Loucy (cell line): ENCODE data around the gene PGLYRP1.

Experiments
- H2AFZ ChIP-seq: fragments of 200-600 bp; sonication (generic); 2 replicates; pipeline ENCODE4 v1.6.0; 2016; ENCODE audit warnings: antibody characterized with exemption, mild to moderate bottlenecking, low read length, moderate library complexity
- H3F3A ChIP-seq: fragments of 200-600 bp; 2 replicates; pipeline ENCODE4 v1.6.0; 2016; ENCODE audit warnings: antibody characterized with exemption, low read depth, mild to moderate bottlenecking
- H3K27me3 ChIP-seq: fragments of 200-600 bp; sonication (generic); 2 replicates; pipeline ENCODE4 v1.6.1; 2014; ENCODE audit warnings: low read length, mild to moderate bottlenecking; ENCODE audit not compliant: insufficient read depth, poor library complexity, severe bottlenecking
- H3K36me3 ChIP-seq: fragments of 200-600 bp; sonication (generic); 2 replicates; pipeline ENCODE4 v1.6.1; 2016; ENCODE audit warnings: low read length; ENCODE audit not compliant: insufficient read depth
- H3K4me1 ChIP-seq: fragments of 200-600 bp; sonication (generic); 2 replicates; pipeline ENCODE4 v1.5.1; 2014; ENCODE audit warnings: low read length, mild to moderate bottlenecking; ENCODE audit not compliant: insufficient read depth, poor library complexity, severe bottlenecking
- H3K4me2 ChIP-seq: fragments of 200-600 bp; sonication (generic); 2 replicates; pipeline ENCODE4 v1.6.0; 2014; ENCODE audit warnings: antibody characterized with exemption, low read length, low read depth, mild to moderate bottlenecking; ENCODE audit not compliant: poor library complexity, severe bottlenecking
- H3K4me3 ChIP-seq: fragments of 200-600 bp; sonication (generic); 2 replicates; pipeline ENCODE4 v1.5.1; 2014; ENCODE audit warnings: low read length, mild to moderate bottlenecking, mixed read lengths; ENCODE audit not compliant: poor library complexity, severe bottlenecking
- H3K79me2 ChIP-seq: fragments of 200-600 bp; sonication (generic); 2 replicates; pipeline ENCODE4 v1.6.1; 2014; ENCODE audit warnings: low read length; ENCODE audit not compliant: insufficient read depth
- H3K9ac ChIP-seq: fragments of 200-600 bp; sonication (generic); 2 replicates; pipeline ENCODE4 v1.6.0; 2014; ENCODE audit warnings: mild to moderate bottlenecking, low read depth, low read length, moderate library complexity; ENCODE audit not compliant: poor library complexity, severe bottlenecking
- H3K9me2 ChIP-seq: fragments of 200-600 bp; sonication (generic); replicated peaks from 2 replicates; pipeline ENCODE4 v1.6.1; 2016; ENCODE audit warnings: low read depth, low read length, mixed read lengths
- H3K9me3 ChIP-seq: fragments of 200-600 bp; sonication (generic); 2 replicates; pipeline ENCODE4 v1.6.1; 2014; ENCODE audit warnings: mild to moderate bottlenecking, antibody characterized with exemption, low read length, low read depth; ENCODE audit not compliant: insufficient read depth
- H4K20me1 ChIP-seq: fragments of 200-600 bp; sonication (generic); 2 replicates; pipeline ENCODE4 v1.6.0; 2014; ENCODE audit warnings: antibody characterized with exemption, low read length, mild to moderate bottlenecking; ENCODE audit not compliant: insufficient read depth, poor library complexity, severe bottlenecking
- EZH2phosphoT487 ChIP-seq: fragments of 200-600 bp; IDR thresholded peaks from 2 replicates; pipeline ENCODE4 v1.6.1; 2018; ENCODE audit warnings: antibody characterized with exemption, mild to moderate bottlenecking, moderate library complexity, borderline replicate concordance
- TF ChIP-seq, protein P1 (sequence below): fragments of 200-600 bp; sonication (generic); conservative IDR thresholded peaks from 2 replicates; pipeline ENCODE4 v1.5.1; 2014; ENCODE audit warnings: mild to moderate bottlenecking, antibody characterized with exemption, low read length

Gene PGLYRP1

DNA sequence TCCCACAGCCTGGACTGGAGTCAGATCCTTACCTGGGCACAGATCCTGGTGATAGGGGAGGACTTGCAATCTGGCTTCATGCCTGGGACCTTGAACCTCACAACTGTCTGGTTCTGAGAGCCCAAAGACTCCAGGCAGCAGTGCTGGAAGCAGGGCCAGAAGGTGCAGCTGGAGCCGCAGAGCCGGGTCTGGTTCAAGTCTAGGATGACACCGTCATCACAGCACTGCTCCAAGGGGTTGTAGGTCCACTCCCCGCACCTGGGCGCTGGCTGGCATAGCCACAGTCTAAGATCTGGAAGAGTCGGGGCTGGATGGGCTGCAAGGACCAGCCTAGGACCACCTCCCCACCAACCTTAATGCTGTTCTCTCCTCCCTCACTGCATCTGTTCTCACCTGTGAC is 17.3 kb upstream of the PGLYRP1 start:
- H3K27me3 ChIP-seq = no peaks in the 10 kb centered on the region
- H4K20me1 ChIP-seq = no peaks in the 10 kb centered on the region
- no peaks in the 10 kb centered on the region for H3K9me3 ChIP-seq
- H3K9ac ChIP-seq = no peak overlapping the region
- H3K4me2 ChIP-seq = no peak overlapping the region
- H3K36me3 ChIP-seq = no peaks in the 10 kb centered on the region
- TF ChIP-seq EZH2phosphoT487 = no peak
- TF ChIP-seq, protein P1, sequence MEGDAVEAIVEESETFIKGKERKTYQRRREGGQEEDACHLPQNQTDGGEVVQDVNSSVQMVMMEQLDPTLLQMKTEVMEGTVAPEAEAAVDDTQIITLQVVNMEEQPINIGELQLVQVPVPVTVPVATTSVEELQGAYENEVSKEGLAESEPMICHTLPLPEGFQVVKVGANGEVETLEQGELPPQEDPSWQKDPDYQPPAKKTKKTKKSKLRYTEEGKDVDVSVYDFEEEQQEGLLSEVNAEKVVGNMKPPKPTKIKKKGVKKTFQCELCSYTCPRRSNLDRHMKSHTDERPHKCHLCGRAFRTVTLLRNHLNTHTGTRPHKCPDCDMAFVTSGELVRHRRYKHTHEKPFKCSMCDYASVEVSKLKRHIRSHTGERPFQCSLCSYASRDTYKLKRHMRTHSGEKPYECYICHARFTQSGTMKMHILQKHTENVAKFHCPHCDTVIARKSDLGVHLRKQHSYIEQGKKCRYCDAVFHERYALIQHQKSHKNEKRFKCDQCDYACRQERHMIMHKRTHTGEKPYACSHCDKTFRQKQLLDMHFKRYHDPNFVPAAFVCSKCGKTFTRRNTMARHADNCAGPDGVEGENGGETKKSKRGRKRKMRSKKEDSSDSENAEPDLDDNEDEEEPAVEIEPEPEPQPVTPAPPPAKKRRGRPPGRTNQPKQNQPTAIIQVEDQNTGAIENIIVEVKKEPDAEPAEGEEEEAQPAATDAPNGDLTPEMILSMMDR = no peak
- no peak overlapping the region for H2AFZ ChIP-seq
- H3F3A ChIP-seq = no peaks in the 10 kb centered on the region
- H3K4me1 ChIP-seq = no peaks in the 10 kb centered on the region
- no peak overlapping the region for H3K4me3 ChIP-seq
- no peaks in the 10 kb centered on the region for H3K9me2 ChIP-seq
- H3K79me2 ChIP-seq = no peaks in the 10 kb centered on the region

DNA sequence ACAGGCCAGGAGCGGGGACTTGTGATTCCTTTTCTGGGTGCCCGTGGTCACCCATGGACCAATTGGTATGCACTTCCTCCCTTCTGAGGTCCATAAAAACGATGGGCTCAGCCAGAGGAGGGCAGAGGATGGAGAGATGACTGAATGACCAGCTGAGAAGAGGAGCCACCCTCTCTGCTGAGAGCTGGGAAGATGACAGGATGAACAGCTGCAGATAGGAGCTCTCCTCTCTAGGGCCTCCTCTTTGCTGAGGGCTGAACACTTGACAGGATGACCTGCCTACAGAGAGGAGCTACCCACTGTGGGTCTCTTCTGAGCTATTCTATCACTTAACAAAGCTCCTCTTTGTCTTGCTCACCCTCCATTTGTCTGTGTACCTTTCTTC is 13.9 kb upstream of the PGLYRP1 start:
- Histone ChIP-seq H3K9me2 (no peaks in the 10 kb centered on the region), H3K9me3 (peaks cover 3% of the 10 kb centered on the region; the same call in 1 of the 2 replicates), H3K79me2 (no peaks in the 10 kb centered on the region), H2AFZ (no peak overlapping the region), H3K9ac (no peak overlapping the region), H3K36me3 (no peaks in the 10 kb centered on the region), H3K4me3 (no peak overlapping the region), H3F3A (no peaks in the 10 kb centered on the region), H3K4me2 (no peak overlapping the region), H4K20me1 (no peaks in the 10 kb centered on the region), H3K4me1 (no peaks in the 10 kb centered on the region), H3K27me3 (no peaks in the 10 kb centered on the region)
- TF ChIP-seq EZH2phosphoT487 = no peak
- TF ChIP-seq, protein P1 = no peak

DNA sequence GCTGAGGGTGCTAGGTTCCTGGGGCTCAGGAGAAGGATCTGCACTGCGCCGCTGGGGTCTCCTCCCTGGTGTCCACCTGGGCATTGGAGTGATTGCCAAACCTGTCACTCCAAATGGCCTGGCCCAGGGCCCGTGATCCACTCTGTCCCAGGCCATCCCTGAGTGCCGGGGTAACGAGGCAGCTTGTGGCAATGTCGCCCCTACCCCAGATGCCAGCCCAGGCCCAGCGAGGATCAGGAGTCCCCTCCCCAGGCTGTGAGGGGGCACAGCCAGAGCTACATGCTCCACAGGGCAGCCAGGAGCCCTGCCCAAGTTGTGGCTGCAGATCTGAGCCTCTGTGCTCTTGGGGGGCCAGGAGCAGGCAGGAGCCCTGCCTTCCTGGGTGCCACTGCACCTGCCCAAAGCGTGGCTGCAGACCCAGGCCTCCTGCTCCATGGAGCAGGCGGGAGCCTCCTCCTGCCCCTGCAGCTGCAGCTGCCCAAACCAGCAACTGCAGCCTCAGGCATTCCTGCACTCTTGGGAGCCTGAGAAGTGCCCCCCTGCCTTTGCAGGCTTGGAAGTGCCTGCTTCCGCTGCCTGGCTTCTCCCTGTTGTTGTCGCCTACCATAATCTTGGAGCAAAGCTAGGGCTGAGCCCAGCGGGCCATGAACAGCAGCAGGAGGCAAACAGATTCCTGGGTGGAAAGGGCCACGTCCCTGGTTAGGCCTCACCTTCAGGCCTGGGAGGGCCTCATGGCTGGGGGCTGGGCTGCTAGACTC is 13.3 kb upstream of the PGLYRP1 start:
- Histone ChIP-seq H3K36me3 (no peaks in the 10 kb centered on the region), H4K20me1 (no peaks in the 10 kb centered on the region), H3F3A (no peaks in the 10 kb centered on the region), H3K9me2 (no peaks in the 10 kb centered on the region), H3K4me1 (no peaks in the 10 kb centered on the region), H3K4me2 (no peak overlapping the region), H3K9me3 (peaks cover 3% of the 10 kb centered on the region; the same call in 1 of the 2 replicates), H3K9ac (no peak overlapping the region), H3K27me3 (no peaks in the 10 kb centered on the region), H3K4me3 (no peak overlapping the region), H2AFZ (no peak overlapping the region), H3K79me2 (no peaks in the 10 kb centered on the region)
- TF ChIP-seq, protein P1 = no peak
- no peak for TF ChIP-seq EZH2phosphoT487
